HG03108 (cell line): ENCODE data around the gene CSTF3.
"Not testable (repeated sequence)": the region's sequence is repeated elsewhere in the genome, so short reads cannot be mapped to it uniquely, and the experiment has no call there.

Experiments used
- ATAC-seq: cut with Tn5 transposase; IDR thresholded peaks from one replicate; pipeline ENCODE4 v1.9.1; 2021; ENCODE audit warnings: moderate library complexity; ENCODE audit not compliant: unreplicated experiment

The CSTF3 gene

GRCh38 chr11:33089776-33090175, 71.5 kb downstream of the CSTF3 start:
- ATAC-seq, result no peak

- no peak for ATAC-seq
Measured at GRCh38 chr11:33086017-33086416, 75.3 kb downstream of the CSTF3 start.

GRCh38 chr11:33083918-33084317, 77.4 kb downstream of the CSTF3 start:
- ATAC-seq, result no peak

DNA sequence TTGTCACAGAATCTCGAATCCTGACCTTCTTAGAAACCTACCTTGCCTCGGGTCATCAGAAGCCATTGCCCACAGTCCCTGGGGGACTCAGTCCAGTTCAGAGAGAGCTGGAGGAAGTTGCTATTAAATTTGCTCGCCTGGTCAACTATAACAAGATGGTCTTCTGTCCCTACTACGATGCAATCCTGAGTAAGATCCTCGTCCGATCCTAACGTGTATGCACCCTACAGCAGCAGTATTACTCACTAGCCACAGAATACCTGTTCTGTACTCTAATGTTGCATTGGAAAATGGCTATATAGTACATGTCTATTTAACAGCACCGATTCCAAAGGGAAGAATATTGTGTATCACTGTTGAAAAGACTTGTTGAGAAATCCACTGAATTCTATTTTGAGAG, 88.8 kb downstream of the CSTF3 start:
- ATAC-seq, result no peak

- ATAC-seq, result no peak
Measured at GRCh38 chr11:33068611-33069340, 92.5 kb downstream of the CSTF3 start.

- ATAC-seq, result no peak
Measured at GRCh38 chr11:33067294-33067693, 94.0 kb downstream of the CSTF3 start.

GRCh38 chr11:33065445-33066178, 95.7 kb downstream of the CSTF3 start:
- ATAC-seq, result peak; percentile 42

DNA sequence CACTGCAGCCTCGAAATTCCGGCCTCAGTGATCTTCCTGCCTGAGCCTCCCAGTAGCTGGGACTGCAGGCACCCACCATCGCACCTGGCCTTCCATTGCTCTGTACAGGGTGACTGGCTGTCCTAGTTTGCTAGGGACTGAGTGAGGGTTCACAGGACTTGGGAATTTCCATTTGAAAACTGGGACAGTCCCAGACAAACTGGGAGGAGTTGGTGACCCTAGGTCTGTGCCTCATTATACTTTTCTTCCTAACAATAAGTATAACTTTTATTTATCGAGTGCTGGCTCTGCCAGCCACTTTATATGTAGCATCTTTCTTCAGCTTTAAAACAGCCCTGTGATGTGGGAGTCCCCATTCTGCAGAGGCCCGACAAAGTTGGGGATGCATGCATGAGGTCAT, 96.4 kb downstream of the CSTF3 start:
- no peak for ATAC-seq

GRCh38 chr11:33064033-33064825, 97.1 kb downstream of the CSTF3 start:
- no peak for ATAC-seq

GRCh38 chr11:33063326-33063881, 97.9 kb downstream of the CSTF3 start:
- ATAC-seq, result no peak

- ATAC-seq, result no peak
Measured at GRCh38 chr11:33062137-33062536, 99.1 kb downstream of the CSTF3 start.

DNA sequence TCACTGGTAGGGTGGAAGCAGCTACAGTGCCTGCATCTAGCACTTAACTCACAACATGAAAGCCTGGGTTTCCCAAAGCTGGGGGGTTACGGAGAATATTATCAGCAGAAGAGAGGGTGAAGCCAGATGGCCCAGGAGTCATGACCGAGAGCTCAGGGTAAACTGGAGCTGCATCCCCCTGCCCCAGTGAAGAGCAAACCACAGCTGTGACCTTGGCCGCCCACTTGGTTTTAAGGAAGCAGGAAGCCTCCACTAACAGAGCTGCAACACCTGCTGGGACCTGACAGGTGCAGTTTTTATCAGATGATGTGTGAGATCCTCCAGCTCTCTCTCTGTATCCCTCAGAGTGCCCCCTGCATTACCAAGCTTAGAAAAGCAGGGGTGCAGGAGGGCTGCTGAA, 101.0 kb downstream of the CSTF3 start:
- ATAC-seq, result no peak

- no peak for ATAC-seq
Measured at GRCh38 chr11:33059331-33060007, 101.8 kb downstream of the CSTF3 start.

DNA sequence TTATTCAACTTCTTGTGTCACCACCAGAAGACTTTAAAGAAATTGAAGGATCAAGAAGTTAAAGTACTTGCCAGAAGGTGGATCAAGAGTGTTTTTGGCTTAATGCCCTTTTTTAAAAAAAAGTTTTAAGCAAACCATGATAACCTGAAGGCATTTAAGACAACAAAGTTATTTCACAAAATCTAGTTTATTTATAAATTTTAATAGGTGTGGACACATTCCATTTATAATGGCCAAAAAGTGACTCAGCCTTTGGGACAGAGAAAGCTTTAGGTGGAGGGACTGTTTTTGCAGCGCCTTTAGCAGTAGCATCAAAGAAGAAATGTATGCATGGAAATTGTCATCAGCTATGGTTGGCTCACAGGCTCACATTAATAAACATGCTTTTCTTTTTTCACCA, 104.0 kb downstream of the CSTF3 start:
- ATAC-seq, result no peak

DNA sequence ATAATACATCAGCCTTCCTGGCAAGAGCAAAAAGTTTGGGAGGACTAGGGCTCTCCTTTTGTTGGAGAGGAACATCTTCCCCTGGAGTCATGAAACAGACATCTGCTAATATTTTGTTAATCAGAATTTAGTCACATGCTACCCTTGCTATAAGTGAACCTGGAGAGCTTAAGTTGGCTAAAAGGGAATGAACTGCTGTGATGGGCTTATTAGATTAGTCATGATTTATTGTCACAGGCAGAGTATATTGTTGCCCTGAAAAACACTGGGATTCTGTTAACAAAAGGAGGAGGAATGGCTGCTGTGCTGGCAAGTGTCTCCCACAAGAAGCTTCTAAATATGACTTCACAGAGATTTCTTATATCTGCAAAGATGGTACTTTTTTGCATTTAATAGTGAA, 105.9 kb downstream of the CSTF3 start:
- no peak for ATAC-seq

- no peak for ATAC-seq
Measured at GRCh38 chr11:33052231-33052630, 109.0 kb downstream of the CSTF3 start.

- not testable (repeated sequence) for ATAC-seq
Measured at GRCh38 chr11:33049565-33050408, 111.5 kb downstream of the CSTF3 start.

GRCh38 chr11:33048701-33049100, 112.6 kb downstream of the CSTF3 start:
- ATAC-seq, result not testable (repeated sequence)

- ATAC-seq, result no peak
Measured at GRCh38 chr11:33045551-33046255, 115.6 kb downstream of the CSTF3 start.
